ENCODE measurements around the gene RAB8B.
"Not testable (repeated sequence)": the region's sequence is repeated elsewhere in the genome, so short reads cannot be mapped to it uniquely, and the experiment has no call there.

The RAB8B gene

GRCh38 chr15:63210151-63211091 lies 21.0 kb downstream of the RAB8B start:
- DNase-seq = no peak

GRCh38 chr15:63211092-63211490 lies 21.7 kb downstream of the RAB8B start:
- no peak for DNase-seq

GRCh38 chr15:63211549-63211948 lies 22.1 kb downstream of the RAB8B start:
- DNase-seq = no peak

GRCh38 chr15:63212050-63213004 lies 22.9 kb downstream of the RAB8B start:
- no peak for DNase-seq

GRCh38 chr15:63218100-63218808 lies 28.8 kb downstream of the RAB8B start:
- DNase-seq = no peak

- DNase-seq = no peak
These were observed 29.8 kb downstream of the RAB8B start for GRCh38 chr15:63219196-63219710.

GRCh38 chr15:63221346-63221745 lies 31.9 kb downstream of the RAB8B start:
- no peak for DNase-seq

- DNase-seq = no peak
These were observed 34.1 kb downstream of the RAB8B start for GRCh38 chr15:63223463-63223862.

GRCh38 chr15:63225381-63225780 lies 36.0 kb downstream of the RAB8B start:
- DNase-seq = no peak

- no peak for DNase-seq
These were observed 36.9 kb downstream of the RAB8B start for GRCh38 chr15:63226155-63226883.

GRCh38 chr15:63226966-63227401 lies 37.6 kb downstream of the RAB8B start:
- no peak for DNase-seq

GRCh38 chr15:63227689-63228088 lies 38.3 kb downstream of the RAB8B start:
- DNase-seq = no peak

GRCh38 chr15:63231206-63231605 lies 41.8 kb downstream of the RAB8B start:
- no peak for DNase-seq

- no peak for DNase-seq
These were observed 42.3 kb downstream of the RAB8B start for GRCh38 chr15:63231706-63232105.

- DNase-seq = no peak
These were observed 43.0 kb downstream of the RAB8B start for GRCh38 chr15:63232405-63232804.

- DNase-seq = no peak
These were observed 43.5 kb downstream of the RAB8B start for GRCh38 chr15:63232943-63233342.

- no peak for DNase-seq
These were observed 44.4 kb downstream of the RAB8B start for GRCh38 chr15:63233667-63234423.

- DNase-seq = no peak
These were observed 45.1 kb downstream of the RAB8B start for GRCh38 chr15:63234451-63234870.

GRCh38 chr15:63236272-63236671 lies 46.9 kb downstream of the RAB8B start:
- no peak for DNase-seq

GRCh38 chr15:63237086-63237485 lies 47.7 kb downstream of the RAB8B start:
- DNase-seq = not testable (repeated sequence)

- DNase-seq = no peak
These were observed 48.8 kb downstream of the RAB8B start for GRCh38 chr15:63238171-63238570.
